ENCODE data around the gene MPL. TPM values are rescaled to one million over a fixed set of nuclear protein-coding genes. Genes with fewer than 3 reads are reported as not detected.

The MPL gene
- total and polyA plus RNA-seq, 2 of the 13 experiments (the other 11 are each of a cell fraction or from before 2014, with no cell fraction given) = not detected

GRCh38 chr1:43358121-43358745 is 20.6 kb downstream of the MPL start (continued):
- TF ChIP-seq POLR2G (IDR thresholded peaks at IDR 0.05; ENCODE audit: low read depth, low read length) (peak; percentile 58), RAD21 (CRISPR knock-in tag; IDR thresholded peaks at IDR 0.05) (no peak), TAF15 (IDR thresholded peaks at IDR 0.05; ENCODE audit: low read depth, low read length, poor library complexity, severe bottlenecking) (no peak), ISL2 (CRISPR knock-in tag; IDR thresholded peaks at IDR 0.05) (0 out of 2 replicates have a peak, but pooled peaks have one; percentile 9), SCMH1 (CRISPR knock-in tag; IDR thresholded peaks at IDR 0.05; ENCODE audit: borderline replicate concordance) (no peak), FOXC1 (CRISPR knock-in tag; IDR thresholded peaks at IDR 0.05; ENCODE audit: borderline replicate concordance) (no peak), TFDP2 (CRISPR knock-in tag; IDR thresholded peaks at IDR 0.05) (no peak)

GRCh38 chr1:43358746-43359693 is 21.4 kb downstream of the MPL start, which contains the start of gene CDC20:
CDC20 (plus strand) TSS chr1:43358981; CDS start chr1:43359216, 235 bp downstream.
- H3K4me3 ChIP-seq (replicated peaks in 1 of 3; ENCODE audit: insufficient read depth in 1 of 3, low read depth in 2 of 3, low read length in 3 of 3) = peak within 1 kb of the TSS; percentile 92 to 97 (median 97)
- H3K27me3 ChIP-seq (ENCODE audit: control insufficient read depth in 1 of 2, insufficient read depth in 2 of 2, low read length in 2 of 2) = no peaks in the 10 kb centered on the region; a peak in 1 of 5 replicates
- H4K20me1 ChIP-seq (ENCODE audit: insufficient read depth, low read length) = no peaks in the 10 kb centered on the region
- CTCF ChIA-PET (ENCODE audit: low intra/inter-chr PET ratio, low total read pairs) = interaction anchor here (1.0 to 1.5 kb wide), 2 partner anchors 121 to 132 kb away, joined by 4 to 9 read pairs; no protein-coding TSS in a partner anchor
- WGBS (ENCODE audit: low lambda C conversion rate) = under 1% methylated on average over 24 of the region's 59 CpGs
- TSS peak; percentile 80 for BruUV-seq (replicated peaks)
- H3K36me3 ChIP-seq (replicated peaks in 1 of 2; ENCODE audit: control insufficient read depth in 1 of 2, insufficient read depth in 2 of 2, low read length in 2 of 2) = peaks cover 11 to 26% of the 10 kb centered on the region in 2 experiments
- peaks cover 29% of the 10 kb centered on the region for H3K79me2 ChIP-seq (ENCODE audit: insufficient read depth, low read length)
- peak within 1 kb of the TSS; percentile 82 for H3K9ac ChIP-seq (ENCODE audit: insufficient read depth, low read depth, low read length)
- POLR2A ChIA-PET = interaction anchor here (0.6 to 1.9 kb wide), 12 partner anchors 9 to 291 kb away, joined by 3 to 29 read pairs (median 5); partner anchors contain the start of genes C1orf210, ELOVL1, KDM4A and MED8
- no peaks in the 10 kb centered on the region for H3K9me3 ChIP-seq (ENCODE audit: low read length)
- in situ Hi-C loops (cut with HindIII; ENCODE audit: extremely low pct_ligation_motif_present, low pct_unique_long_range_greater_than_20kb) (no loop called here), intact Hi-C loops (cut with micrococcal nuclease; ENCODE audit: unreplicated experiment) (loop anchor here (1.0 kb wide), 2 partner anchors 55 to 121 kb away; no protein-coding TSS in a partner anchor)
- H3K4me2 ChIP-seq (ENCODE audit: low read depth, low read length) = peak within 1 kb of the TSS; percentile 98
- FAIRE-seq (peak; percentile 79), ATAC-seq (peak; percentile 96), DNase-seq (ENCODE audit: low spot score) (peak; percentile 97)
- H2AFZ ChIP-seq (ENCODE audit: low read length) = peak within 1 kb of the TSS; percentile 46
- peaks cover 63% of the 10 kb centered on the region for H3K4me1 ChIP-seq (ENCODE audit: insufficient read depth, low read length)
- peak within 1 kb of the TSS; percentile 76 for H3K27ac ChIP-seq (ENCODE audit: extremely low read length, insufficient read depth, low read length)
- no peak for TF ChIP-seq SALL2 (CRISPR knock-in tag; IDR thresholded peaks at IDR 0.05)
- 0 out of 2 replicates have a peak, but pooled peaks have one; percentile 24 for TF ChIP-seq EED (CRISPR knock-in tag; IDR thresholded peaks at IDR 0.05)
- TF ChIP-seq, protein P1, sequence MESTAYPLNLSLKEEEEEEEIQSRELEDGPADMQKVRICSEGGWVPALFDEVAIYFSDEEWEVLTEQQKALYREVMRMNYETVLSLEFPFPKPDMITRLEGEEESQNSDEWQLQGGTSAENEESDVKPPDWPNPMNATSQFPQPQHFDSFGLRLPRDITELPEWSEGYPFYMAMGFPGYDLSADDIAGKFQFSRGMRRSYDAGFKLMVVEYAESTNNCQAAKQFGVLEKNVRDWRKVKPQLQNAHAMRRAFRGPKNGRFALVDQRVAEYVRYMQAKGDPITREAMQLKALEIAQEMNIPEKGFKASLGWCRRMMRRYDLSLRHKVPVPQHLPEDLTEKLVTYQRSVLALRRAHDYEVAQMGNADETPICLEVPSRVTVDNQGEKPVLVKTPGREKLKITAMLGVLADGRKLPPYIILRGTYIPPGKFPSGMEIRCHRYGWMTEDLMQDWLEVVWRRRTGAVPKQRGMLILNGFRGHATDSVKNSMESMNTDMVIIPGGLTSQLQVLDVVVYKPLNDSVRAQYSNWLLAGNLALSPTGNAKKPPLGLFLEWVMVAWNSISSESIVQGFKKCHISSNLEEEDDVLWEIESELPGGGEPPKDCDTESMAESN (CRISPR knock-in tag; conservative IDR thresholded peaks at IDR 0.05) = peak; percentile 95
- no peak for TF ChIP-seq KDM4B (CRISPR knock-in tag; IDR thresholded peaks at IDR 0.05)
- no peak for TF ChIP-seq RELA (CRISPR knock-in tag; IDR thresholded peaks at IDR 0.05)
- peak; percentile 30; the same call in 1 of the 2 replicates for TF ChIP-seq NR2C2 (CRISPR knock-in tag; IDR thresholded peaks at IDR 0.05; ENCODE audit: borderline replicate concordance)
- 0 out of 2 replicates have a peak, but pooled peaks have one; percentile 35 for TF ChIP-seq ZNF747 (CRISPR knock-in tag; IDR thresholded peaks at IDR 0.05; ENCODE audit: borderline replicate concordance)
- TF ChIP-seq ATF5 (CRISPR knock-in tag; IDR thresholded peaks at IDR 0.05; ENCODE audit: low read depth) = no peak
- no peak for TF ChIP-seq ZNF552 (CRISPR knock-in tag; IDR thresholded peaks at IDR 0.05; ENCODE audit: borderline replicate concordance)
- TF ChIP-seq AGO1 (IDR thresholded peaks at IDR 0.05; ENCODE audit: low read depth, low read length, poor library complexity, severe bottlenecking) = no peak

Measured in HepG2 (cell line).